HFF-Myc (cell line): Measurements from ENCODE around the gene KCNQ1.

ENCODE experiments used
- DNase-seq: peaks from one replicate; pipeline ENCODE4 v3.0.0-alpha.2; 2011; ENCODE audit warnings: low read depth; ENCODE audit errors: extremely low read depth
- H3K4me3 ChIP-seq: replicated peaks from 2 replicates; pipeline ENCODE4 v1.5.1; 2011; ENCODE audit warnings: low read depth, mild to moderate bottlenecking, control low read depth, low read length
- TF ChIP-seq, protein P1 (sequence below): IDR thresholded peaks from 2 replicates; pipeline ENCODE4 v1.5.1; 2012; ENCODE audit warnings: mild to moderate bottlenecking, low read depth, low read length, control low read depth; ENCODE audit errors: missing control alignments

The KCNQ1 gene

DNA sequence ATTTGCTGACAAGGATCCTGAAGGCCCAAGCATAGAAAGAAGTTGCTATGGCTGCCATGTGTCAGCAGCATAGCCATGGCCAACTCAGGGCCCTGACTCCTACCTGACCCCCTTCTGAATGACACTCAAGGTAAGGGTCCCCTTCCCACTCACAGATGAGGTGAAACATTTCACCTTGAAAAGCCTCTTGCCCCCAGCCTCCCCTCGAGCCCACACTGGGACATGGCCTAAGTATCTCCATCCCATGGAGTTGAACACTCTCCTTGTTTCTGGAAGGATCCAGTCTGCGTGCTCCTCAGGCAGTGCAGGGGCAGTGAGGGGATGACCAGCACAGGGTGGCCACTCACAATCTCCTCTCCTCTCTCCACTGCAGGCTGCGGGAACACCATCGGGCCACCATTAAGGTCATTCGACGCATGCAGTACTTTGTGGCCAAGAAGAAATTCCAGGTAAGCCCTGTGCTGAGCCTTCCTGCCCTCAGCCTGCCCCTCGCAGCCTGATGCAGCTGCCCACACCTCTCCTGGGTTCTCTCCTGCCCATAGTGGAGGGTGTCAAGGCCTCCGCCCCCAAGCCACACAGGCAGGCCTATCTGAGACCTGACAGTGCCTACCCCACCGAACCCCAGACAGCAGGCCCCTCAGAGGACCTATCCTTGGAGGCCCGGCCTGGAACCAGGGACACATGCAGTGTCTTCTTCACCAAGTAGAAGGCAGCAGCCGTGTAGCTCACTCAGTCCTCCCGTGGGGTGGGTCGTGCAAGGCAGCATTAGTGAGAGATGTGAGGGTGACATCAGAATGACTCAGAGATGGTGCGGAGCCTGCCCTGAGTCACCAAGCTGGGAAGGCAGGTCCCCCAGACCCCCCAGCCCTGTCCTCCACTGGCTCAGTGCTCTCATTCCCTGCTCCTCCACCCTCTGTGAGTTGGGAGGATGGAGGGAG is 323.9 kb downstream of the KCNQ1 start:
- TF ChIP-seq, protein P1, sequence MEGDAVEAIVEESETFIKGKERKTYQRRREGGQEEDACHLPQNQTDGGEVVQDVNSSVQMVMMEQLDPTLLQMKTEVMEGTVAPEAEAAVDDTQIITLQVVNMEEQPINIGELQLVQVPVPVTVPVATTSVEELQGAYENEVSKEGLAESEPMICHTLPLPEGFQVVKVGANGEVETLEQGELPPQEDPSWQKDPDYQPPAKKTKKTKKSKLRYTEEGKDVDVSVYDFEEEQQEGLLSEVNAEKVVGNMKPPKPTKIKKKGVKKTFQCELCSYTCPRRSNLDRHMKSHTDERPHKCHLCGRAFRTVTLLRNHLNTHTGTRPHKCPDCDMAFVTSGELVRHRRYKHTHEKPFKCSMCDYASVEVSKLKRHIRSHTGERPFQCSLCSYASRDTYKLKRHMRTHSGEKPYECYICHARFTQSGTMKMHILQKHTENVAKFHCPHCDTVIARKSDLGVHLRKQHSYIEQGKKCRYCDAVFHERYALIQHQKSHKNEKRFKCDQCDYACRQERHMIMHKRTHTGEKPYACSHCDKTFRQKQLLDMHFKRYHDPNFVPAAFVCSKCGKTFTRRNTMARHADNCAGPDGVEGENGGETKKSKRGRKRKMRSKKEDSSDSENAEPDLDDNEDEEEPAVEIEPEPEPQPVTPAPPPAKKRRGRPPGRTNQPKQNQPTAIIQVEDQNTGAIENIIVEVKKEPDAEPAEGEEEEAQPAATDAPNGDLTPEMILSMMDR = no peak
- no peak for DNase-seq

DNA sequence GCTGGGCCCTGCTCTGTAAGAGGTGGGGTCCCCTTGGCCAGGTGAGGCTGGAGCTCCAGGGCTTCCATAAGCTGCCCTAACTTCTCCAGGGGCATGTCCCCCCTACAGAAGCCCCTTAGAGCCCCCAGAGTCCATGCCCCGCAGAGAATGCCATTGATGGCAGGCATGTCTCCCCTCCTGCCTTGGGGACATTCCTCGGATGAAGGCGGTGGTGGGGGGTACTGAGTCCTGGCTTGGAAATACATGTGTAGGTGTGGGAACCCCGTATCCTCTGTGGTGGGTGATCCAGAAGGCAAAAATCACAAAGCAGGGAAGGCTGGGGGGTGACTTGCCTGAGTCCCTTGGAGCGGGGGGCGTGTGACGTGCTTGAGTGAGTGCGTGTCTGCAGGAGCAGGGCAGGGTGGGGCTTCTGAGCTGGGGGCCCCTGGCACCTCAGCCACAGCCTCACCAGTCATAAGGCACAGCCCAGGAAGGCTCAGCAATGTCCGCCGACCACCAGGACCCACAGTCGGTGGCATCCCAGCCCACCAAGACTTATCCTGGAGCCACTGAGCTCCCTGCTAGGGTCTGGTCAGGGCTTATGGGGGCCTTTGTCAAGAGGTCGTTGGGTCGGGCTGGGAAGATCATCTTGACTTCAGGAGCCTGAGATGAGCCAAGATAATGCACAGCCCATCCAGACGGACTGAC is 324.7 kb downstream of the KCNQ1 start:
- H3K4me3 ChIP-seq = no peak overlapping the region
- TF ChIP-seq, protein P1 = no peak
- DNase-seq = no peak

More for the DNA sequence above, 323.9 kb downstream of the KCNQ1 start:
- H3K4me3 ChIP-seq = no peak overlapping the region

DNA sequence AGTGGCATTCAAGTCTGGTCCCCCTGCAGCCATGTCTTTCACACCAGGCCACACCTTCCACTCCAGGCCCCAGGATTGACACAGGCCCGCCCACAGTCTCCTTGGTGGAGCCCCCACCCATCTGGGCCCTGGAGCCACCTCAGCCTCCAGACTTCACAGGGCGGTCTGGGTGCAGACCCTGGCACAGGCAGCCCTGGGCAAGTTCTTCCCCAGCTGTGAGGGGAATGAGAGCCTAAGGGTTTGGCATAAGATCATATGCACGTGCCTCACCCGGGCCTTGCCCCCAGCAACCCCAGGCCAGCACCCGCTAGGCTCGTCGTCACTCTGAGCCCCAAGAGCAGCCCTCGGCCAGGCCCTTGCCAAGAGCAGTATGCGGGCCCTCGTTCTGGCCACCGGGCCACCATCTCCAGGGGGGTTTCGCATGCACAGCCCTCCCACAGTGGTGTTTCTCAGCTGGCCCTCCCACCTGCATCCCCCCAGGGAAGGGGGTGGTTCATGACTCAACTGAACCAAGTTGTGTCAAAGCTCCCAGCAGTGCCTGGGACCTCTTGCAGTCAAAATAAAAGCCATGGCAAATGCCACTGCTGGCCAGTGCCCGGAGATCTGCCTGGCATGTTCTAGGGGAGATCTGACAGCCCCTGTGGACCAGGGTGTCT is 325.4 kb downstream of the KCNQ1 start:
- no peak overlapping the region for H3K4me3 ChIP-seq
- TF ChIP-seq, protein P1 = no peak
- DNase-seq = no peak

DNA sequence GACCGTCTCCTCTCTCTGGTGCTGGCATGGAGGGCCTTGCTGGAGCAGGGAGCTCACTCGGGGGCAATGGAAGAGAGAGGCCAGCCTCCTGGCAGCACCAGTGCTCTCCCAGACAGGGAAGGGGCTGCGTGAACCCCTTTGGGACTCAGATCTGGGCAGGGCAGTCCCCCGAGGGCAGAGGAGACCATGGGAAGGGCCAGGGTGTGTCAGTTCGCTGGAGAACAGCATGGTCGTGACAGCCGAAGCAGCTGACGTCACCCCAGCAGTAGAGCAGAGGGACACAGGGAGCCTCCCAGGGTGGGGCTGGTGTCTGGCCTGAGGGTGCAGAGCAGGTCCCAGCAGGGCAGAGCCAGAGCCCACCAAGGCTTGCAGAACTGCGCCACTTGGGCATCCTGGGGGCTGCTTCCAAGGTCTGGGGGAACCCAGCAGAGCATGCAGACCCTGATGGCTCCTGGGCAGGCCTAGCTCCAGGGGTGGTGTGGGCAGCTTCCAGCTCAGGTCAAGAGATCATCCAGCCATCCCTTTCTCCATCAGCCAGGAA is 326.0 kb downstream of the KCNQ1 start:
- no peak overlapping the region for H3K4me3 ChIP-seq
- DNase-seq = no peak
- TF ChIP-seq, protein P1 = no peak

DNA sequence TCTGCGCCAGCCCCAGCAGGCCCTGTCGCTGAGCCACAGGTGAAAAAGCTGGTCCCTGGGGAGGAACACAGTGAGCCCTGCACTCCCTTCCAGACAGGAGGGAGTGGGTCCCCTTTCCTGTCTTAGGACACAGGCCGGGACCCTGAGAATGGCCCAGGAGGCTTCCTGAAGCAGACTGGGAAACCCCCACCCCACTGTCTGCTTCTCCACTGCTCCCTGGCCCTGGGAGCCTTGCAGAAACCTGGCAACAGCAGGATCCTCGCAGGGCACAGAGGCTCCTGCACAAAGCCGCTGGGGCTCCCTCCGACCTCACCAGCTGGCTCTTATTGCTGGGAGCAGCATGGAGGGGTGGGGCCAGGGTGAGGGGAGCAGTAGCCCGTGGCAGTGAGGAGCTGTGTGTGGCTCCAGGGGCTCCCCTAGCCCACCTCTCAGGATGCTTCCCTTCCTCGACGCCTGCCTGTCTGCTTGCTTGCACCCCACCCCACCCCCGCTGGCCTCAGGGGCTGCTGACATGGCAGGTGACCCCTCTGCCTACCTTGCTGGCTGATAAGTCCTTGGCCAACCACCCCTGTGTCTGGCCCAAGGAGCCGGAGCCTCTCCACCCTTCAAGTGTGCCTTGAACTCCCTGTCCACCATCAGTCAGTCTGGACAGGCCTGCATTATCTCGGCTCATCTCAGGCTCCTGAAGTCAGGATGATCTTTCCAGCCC is 327.1 kb downstream of the KCNQ1 start:
- H3K4me3 ChIP-seq = no peak overlapping the region
- TF ChIP-seq, protein P1 = no peak
- no peak for DNase-seq

DNA sequence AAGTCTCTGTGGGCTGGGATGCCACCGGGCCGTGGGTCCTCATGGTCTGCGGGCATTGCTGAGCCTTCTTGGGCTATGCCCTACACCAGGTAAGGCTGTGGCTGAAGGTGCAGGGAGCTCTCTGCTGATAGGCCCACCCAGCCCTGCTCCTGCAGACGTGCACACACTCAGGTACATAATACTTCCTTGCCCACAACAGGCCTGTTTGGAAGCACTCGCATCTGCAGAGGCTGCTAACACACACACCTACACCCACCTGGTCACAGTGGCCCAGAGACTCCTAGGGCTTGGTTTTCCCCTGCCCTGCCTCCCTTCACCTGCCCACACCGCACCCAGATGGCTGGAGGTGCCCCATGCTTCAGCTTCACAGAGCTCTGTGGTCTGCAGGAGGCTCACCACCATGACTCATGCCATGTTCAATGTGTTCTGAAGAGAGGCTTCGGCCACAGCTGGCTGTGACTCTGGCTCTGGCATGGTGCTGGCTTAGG is 327.8 kb downstream of the KCNQ1 start:
- TF ChIP-seq, protein P1 = no peak
- DNase-seq = no peak
- H3K4me3 ChIP-seq = no peak overlapping the region
